CD4-positive, alpha-beta T cell treated with Interleukin-17A for 4 hours (primary cell): ENCODE results near the gene RER1.

ENCODE experiments used
- DNase-seq: peaks from one replicate; pipeline ENCODE4 v3.0.0-alpha.2; 2020; ENCODE audit warnings: mixed read lengths

The RER1 gene

DNA sequence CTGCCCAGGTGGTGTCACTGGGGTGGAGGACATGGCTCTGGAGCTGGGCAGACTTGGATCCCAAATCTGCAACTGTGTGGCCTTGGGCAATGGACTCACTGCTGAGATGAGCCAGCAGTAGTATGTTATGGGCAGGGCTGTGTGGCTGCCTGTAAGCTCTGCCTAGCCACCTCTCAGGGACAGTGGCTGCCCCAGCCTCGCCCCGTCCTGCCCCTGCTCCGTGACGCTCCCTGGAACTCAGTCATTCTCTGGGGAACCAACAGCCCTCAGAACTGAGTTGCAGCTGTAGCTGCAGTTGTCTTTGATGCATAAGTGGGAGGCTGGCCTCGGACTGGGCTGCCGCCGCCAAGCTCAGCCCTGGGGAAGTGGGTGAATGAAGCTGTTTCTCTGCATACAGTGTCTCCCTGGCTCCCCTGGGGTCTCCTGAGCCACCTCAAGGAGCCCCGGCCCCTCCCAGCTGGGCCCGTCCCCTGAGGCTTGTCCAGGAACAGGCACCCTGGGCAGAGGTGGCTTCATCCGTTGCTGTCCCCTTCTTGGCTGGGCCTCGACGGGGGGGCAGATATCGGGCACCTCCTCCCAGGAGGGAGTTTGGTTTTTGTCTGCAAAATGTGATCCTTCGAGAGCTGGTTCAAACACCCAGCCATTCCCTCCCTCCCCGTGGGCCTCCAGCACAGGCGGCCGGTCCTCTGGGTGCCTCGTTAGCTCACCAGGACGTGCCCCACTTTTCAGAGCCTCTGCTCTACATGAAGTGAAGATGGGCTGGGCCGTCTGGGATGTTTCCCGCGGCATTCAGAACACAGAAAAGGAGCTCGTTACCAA is 58.2 kb downstream of the RER1 start:
- no peak for DNase-seq

- no peak for DNase-seq
Observed at GRCh38 chr1:2451741-2452140, 60.1 kb downstream of the RER1 start.

DNA sequence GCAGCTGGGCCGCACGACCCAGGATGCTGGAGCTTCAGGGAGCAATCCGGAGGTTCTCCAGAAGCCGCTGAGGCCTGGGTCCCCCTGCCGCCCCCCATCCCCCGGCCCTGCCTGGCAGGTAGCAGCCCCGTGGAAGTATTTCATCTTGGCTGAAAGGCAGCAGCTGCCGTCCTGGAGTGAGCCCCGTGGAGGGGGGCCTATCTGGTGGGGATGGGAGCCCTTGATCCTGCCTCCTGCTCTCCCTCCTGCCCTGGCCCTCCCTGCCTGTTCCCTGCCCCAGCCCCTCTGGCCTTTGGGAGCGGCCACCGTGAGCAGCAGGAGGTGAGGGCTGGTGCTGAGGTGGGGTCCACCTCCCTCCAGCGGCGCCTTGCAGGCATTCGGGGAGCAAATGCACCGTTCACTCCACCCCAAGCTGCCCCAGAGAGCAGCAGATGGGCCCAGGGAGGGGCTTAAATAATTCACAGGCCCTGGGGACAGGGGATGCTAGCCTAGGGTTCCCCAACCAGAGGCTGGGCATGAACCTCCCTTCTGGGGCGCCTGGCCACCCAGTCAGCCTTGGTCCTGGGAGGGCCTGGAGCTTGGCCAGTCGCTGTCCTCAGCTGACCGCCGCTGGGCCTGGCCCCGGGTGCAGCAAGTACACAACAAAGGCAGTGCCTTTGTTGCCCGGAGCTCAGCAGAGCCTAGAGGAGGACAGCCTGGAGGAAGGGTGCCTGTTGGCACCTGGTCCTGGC is 60.7 kb downstream of the RER1 start:
- no peak for DNase-seq

- DNase-seq, result no peak
Observed at GRCh38 chr1:2452932-2453315, 61.3 kb downstream of the RER1 start.

DNA sequence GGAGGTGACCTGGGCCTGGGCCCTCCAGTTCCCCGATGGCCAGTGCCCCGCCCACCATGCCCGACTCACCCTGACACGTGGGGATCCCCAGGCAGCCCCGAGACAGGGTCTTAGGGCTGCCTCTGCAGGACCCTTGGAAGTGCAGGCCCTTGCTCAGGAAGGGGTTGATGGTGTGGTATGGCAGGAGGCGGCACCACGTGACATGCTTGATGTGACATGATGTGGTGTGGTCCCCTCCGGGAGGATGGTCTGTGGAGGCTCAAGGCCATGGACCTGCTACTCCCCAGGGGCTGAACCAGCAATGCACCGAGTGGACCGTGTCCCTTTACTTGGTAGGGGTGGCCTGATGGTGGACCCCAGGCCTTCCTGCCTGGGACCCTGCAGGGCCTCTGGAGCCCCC is 62.6 kb downstream of the RER1 start:
- DNase-seq, result no peak
